Pons (tissue), 1 donor: Measurements from ENCODE around the gene GNA14.
"Not testable (repeated sequence)": the region's sequence is repeated elsewhere in the genome, so short reads cannot be mapped to it uniquely, and the experiment has no call there.

Source experiments
- DNase-seq: peaks from one replicate; pipeline ENCODE4 v3.0.0-alpha.2; 2016; ENCODE audit warnings: low spot score

The GNA14 gene

GRCh38 chr9:77402286-77402685 is 245.8 kb downstream of the GNA14 start:
- DNase-seq: no peak

GRCh38 chr9:77399964-77400363 is 248.2 kb downstream of the GNA14 start:
- no peak for DNase-seq

GRCh38 chr9:77398581-77398980 is 249.5 kb downstream of the GNA14 start:
- DNase-seq: not testable (repeated sequence)

GRCh38 chr9:77392328-77392727 is 255.8 kb downstream of the GNA14 start:
- no peak for DNase-seq

GRCh38 chr9:77391834-77392233 is 256.3 kb downstream of the GNA14 start:
- no peak for DNase-seq

GRCh38 chr9:77386187-77386586 is 261.9 kb downstream of the GNA14 start:
- DNase-seq: no peak

GRCh38 chr9:77384406-77384805 is 263.7 kb downstream of the GNA14 start:
- DNase-seq: no peak

- no peak for DNase-seq
Observed at GRCh38 chr9:77375956-77376532, 272.1 kb downstream of the GNA14 start.

- no peak for DNase-seq
Observed at GRCh38 chr9:77374266-77374665, 273.9 kb downstream of the GNA14 start.
